ENCODE data around the gene GSTA4.

GSTA4 gene

GRCh38 chr6:52995089-52995912 is at the start of gene GSTA4:
GSTA4 (minus strand) TSS chr6:52995284; CDS start chr6:52994243, 1,041 bp downstream.
- DNase-seq: peak; percentile 93

GRCh38 chr6:53044572-53044971 is 49.5 kb upstream of the GSTA4 start:
- DNase-seq: no peak

- no peak for DNase-seq
Observed at GRCh38 chr6:53044071-53044470, 49.0 kb upstream of the GSTA4 start.

GRCh38 chr6:53043581-53043980 is 48.5 kb upstream of the GSTA4 start:
- DNase-seq: no peak

- no peak for DNase-seq
Observed at GRCh38 chr6:53042112-53042511, 47.0 kb upstream of the GSTA4 start.

- DNase-seq: no peak
Observed at GRCh38 chr6:53041356-53041755, 46.3 kb upstream of the GSTA4 start.

GRCh38 chr6:53038596-53038995 is 43.5 kb upstream of the GSTA4 start:
- no peak for DNase-seq

GRCh38 chr6:53038141-53038540 is 43.1 kb upstream of the GSTA4 start:
- DNase-seq: no peak

GRCh38 chr6:53035549-53036213 is 40.6 kb upstream of the GSTA4 start:
- no peak for DNase-seq

GRCh38 chr6:53033764-53034163 is 38.7 kb upstream of the GSTA4 start:
- no peak for DNase-seq

- DNase-seq: no peak
Observed at GRCh38 chr6:53032849-53033248, 37.8 kb upstream of the GSTA4 start.

GRCh38 chr6:53031281-53031680 is 36.2 kb upstream of the GSTA4 start:
- no peak for DNase-seq

- DNase-seq: no peak
Observed at GRCh38 chr6:53029761-53030160, 34.7 kb upstream of the GSTA4 start.

- no peak for DNase-seq
Observed at GRCh38 chr6:53029257-53029656, 34.2 kb upstream of the GSTA4 start.

- DNase-seq: no peak
Observed at GRCh38 chr6:53028467-53028866, 33.4 kb upstream of the GSTA4 start.

GRCh38 chr6:53027131-53027718 is 32.1 kb upstream of the GSTA4 start:
- no peak for DNase-seq

GRCh38 chr6:53026526-53026925 is 31.4 kb upstream of the GSTA4 start:
- DNase-seq: no peak

GRCh38 chr6:53023323-53023722 is 28.2 kb upstream of the GSTA4 start:
- DNase-seq: no peak

GRCh38 chr6:53020005-53020744 is 25.1 kb upstream of the GSTA4 start:
- DNase-seq: no peak

- no peak for DNase-seq
Observed at GRCh38 chr6:53018446-53018845, 23.4 kb upstream of the GSTA4 start.

GRCh38 chr6:53015486-53015885 is 20.4 kb upstream of the GSTA4 start:
- DNase-seq: no peak

- DNase-seq: no peak
Observed at GRCh38 chr6:53014744-53015143, 19.7 kb upstream of the GSTA4 start.

GRCh38 chr6:53014063-53014462 is 19.0 kb upstream of the GSTA4 start:
- DNase-seq: no peak
